Testis (tissue), 3 donors: ENCODE data around the gene INTS3. TPM values are rescaled to one million over a fixed set of nuclear protein-coding genes. Genes with fewer than 3 reads are reported as not detected.
A peak's percentile ranks its signal among the peaks of the same experiment; 100 is the strongest.
"Not testable (repeated sequence)": the region's sequence is repeated elsewhere in the genome, so short reads cannot be mapped to it uniquely, and the experiment has no call there.

Source experiments
- DNase-seq: peaks from one replicate; pipeline ENCODE4 v3.0.0-alpha.2; 2019
- H3K27ac ChIP-seq, 2 donors: fragments of 200-600 bp; sonication (generic); one replicate each; pipeline ENCODE4 v1.5.1; 2019
- H3K27me3 ChIP-seq: fragments of 200-600 bp; sonication (generic); one replicate; pipeline ENCODE4 v1.5.1; 2019
- H3K36me3 ChIP-seq: fragments of 200-600 bp; sonication (generic); one replicate; pipeline ENCODE4 v1.5.1; 2017; ENCODE audit warnings: low read depth; ENCODE audit errors: missing control alignments
- H3K4me1 ChIP-seq: fragments of 200-600 bp; sonication (generic); one replicate; pipeline ENCODE4 v1.5.1; 2019
- H3K4me3 ChIP-seq, 2 donors: fragments of 200-600 bp; sonication (generic); one replicate each; pipeline ENCODE4 v1.5.1; 2017 to 2019
- H3K9me3 ChIP-seq: fragments of 200-600 bp; sonication (generic); one replicate; pipeline ENCODE4 v1.5.1; 2017
- POLR2A ChIP-seq: fragments of 450-650 bp; IDR thresholded peaks from one replicate; pipeline ENCODE4 v1.6.1; 2017; ENCODE audit warnings: antibody characterized with exemption, mild to moderate bottlenecking, moderate library complexity
- WGBS, 2 donors: methylation state at CpG; one replicate each; pipeline ENCODE4 v1.1.5; 2018; 5-methylcytosine and 5-hydroxymethylcytosine counted together
- intact Hi-C: fragments of 100-400 bp; cut with DNase I; formaldehyde crosslinking; loops from one replicate; pipeline ENCODE4 v1.15.1; 2023; ENCODE audit warnings: low total_unique reads
- polyA plus RNA-seq: library from polyadenylated mRNA; stranded (reverse); fragments of 350-450 nt; fragmentation: Illumina TruSeq; extraction: RNeasy Lipid Tissue Mini Kit (QIAGEN cat#74804); gene quantifications from one replicate; pipeline ENCODE4 v1.2.3, GENCODE V29; 2014; ENCODE audit warnings: low read depth, low replicate concordance; ENCODE audit not compliant: insufficient read depth
- total RNA-seq, 2 donors: library from RNA; depleted of rRNA; stranded (reverse); fragments of >200 nt; gene quantifications; one replicate each; pipeline ENCODE4 v1.2.3, GENCODE V29; 2016
- TF ChIP-seq, protein P1 (sequence below), 3 experiments: fragments of 450-650 bp in 2 of 3; fragments of 200-600 bp in 1 of 3; sonication (generic) in 1 of 3; IDR thresholded peaks; one replicate each; pipeline ENCODE4 v1.5.1; 2016 to 2019; ENCODE audit warnings: antibody characterized with exemption in 3 of 3, mild to moderate bottlenecking in 2 of 3, moderate library complexity in 1 of 3

The INTS3 gene
- total and polyA plus RNA-seq, 3 donors from 2014 or later: 66.1 to 121 (median 113) TPM

GRCh38 chr1:153699768-153700167 is 28.1 kb upstream of the INTS3 start:
- intact Hi-C loops: loop anchor here (2.0 kb wide), 1 partner anchor 21 kb away; no protein-coding TSS in a partner anchor
- 67 to 82% methylated on average over 6 of the region's 6 CpGs for WGBS, 2 donors

GRCh38 chr1:153705484-153705883 is 22.4 kb upstream of the INTS3 start:
- no peaks in the 10 kb centered on the region for H3K9me3 ChIP-seq
- H3K4me3 ChIP-seq: no peak overlapping the region
- H3K4me1 ChIP-seq: no peaks in the 10 kb centered on the region
- no peaks in the 10 kb centered on the region for H3K27me3 ChIP-seq
- no peak overlapping the region for H3K27ac ChIP-seq
- DNase-seq: no peak
- no peak for TF ChIP-seq POLR2A
- TF ChIP-seq, protein P1, sequence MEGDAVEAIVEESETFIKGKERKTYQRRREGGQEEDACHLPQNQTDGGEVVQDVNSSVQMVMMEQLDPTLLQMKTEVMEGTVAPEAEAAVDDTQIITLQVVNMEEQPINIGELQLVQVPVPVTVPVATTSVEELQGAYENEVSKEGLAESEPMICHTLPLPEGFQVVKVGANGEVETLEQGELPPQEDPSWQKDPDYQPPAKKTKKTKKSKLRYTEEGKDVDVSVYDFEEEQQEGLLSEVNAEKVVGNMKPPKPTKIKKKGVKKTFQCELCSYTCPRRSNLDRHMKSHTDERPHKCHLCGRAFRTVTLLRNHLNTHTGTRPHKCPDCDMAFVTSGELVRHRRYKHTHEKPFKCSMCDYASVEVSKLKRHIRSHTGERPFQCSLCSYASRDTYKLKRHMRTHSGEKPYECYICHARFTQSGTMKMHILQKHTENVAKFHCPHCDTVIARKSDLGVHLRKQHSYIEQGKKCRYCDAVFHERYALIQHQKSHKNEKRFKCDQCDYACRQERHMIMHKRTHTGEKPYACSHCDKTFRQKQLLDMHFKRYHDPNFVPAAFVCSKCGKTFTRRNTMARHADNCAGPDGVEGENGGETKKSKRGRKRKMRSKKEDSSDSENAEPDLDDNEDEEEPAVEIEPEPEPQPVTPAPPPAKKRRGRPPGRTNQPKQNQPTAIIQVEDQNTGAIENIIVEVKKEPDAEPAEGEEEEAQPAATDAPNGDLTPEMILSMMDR (IDR thresholded peaks at IDR 0.05): no peak
- intact Hi-C loops: no loop called here
- 95 to 96% methylated on average over 9 of the region's 9 CpGs for WGBS, 2 donors
- no peaks in the 10 kb centered on the region for H3K36me3 ChIP-seq

More at GRCh38 chr1:153699768-153700167, 28.1 kb upstream of the INTS3 start:
- Histone ChIP-seq H3K27me3 (no peaks in the 10 kb centered on the region), H3K27ac (peak overlapping the region in 1 of 2 donors; percentile 55), H3K4me3 (no peak overlapping the region), H3K36me3 (no peaks in the 10 kb centered on the region), H3K4me1 (peaks cover 22% of the 10 kb centered on the region), H3K9me3 (no peaks in the 10 kb centered on the region)
- TF ChIP-seq, protein P1 (IDR thresholded peaks at IDR 0.05): no peak
- TF ChIP-seq POLR2A: no peak
- DNase-seq: no peak

GRCh38 chr1:153711026-153711425 is 16.8 kb upstream of the INTS3 start:
- intact Hi-C loops: no loop called here
- WGBS, 2 donors: 45 to 54% methylated on average over 7 of the region's 7 CpGs
- Histone ChIP-seq H3K4me1 (no peaks in the 10 kb centered on the region), H3K27me3 (no peaks in the 10 kb centered on the region), H3K36me3 (no peaks in the 10 kb centered on the region), H3K9me3 (no peaks in the 10 kb centered on the region), H3K4me3 (no peak overlapping the region), H3K27ac (no peak overlapping the region)
- no peak for DNase-seq
- no peak for TF ChIP-seq POLR2A
- TF ChIP-seq, protein P1 (IDR thresholded peaks at IDR 0.05): no peak

DNA sequence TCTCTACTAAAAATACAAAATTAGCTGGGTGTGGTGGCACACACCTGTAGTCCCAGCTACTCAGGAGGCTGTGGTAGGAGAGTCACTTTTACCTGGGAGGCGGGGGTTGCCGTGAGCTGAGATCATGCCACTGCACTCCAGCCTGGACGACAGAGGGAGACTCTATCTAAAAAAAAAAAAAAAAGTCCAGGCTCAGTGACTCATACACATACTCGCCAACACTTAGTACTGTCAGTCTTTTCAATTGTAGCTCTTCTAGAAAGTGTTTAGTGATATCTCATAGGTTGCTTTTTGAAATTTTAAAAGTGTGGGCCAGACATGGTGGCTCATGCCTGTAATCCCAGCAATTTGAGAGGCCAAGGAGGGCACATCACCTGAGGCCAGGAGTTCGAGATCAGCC is 11.6 kb upstream of the INTS3 start:
- DNase-seq, H3K4me1 ChIP-seq, H3K27ac ChIP-seq, H3K9me3 ChIP-seq, H3K36me3 ChIP-seq, H3K4me3 ChIP-seq, H3K27me3 ChIP-seq, intact Hi-C loops: not testable (repeated sequence)
- 92% methylated on average over 5 of the region's 5 CpGs for WGBS, 2 donors

DNA sequence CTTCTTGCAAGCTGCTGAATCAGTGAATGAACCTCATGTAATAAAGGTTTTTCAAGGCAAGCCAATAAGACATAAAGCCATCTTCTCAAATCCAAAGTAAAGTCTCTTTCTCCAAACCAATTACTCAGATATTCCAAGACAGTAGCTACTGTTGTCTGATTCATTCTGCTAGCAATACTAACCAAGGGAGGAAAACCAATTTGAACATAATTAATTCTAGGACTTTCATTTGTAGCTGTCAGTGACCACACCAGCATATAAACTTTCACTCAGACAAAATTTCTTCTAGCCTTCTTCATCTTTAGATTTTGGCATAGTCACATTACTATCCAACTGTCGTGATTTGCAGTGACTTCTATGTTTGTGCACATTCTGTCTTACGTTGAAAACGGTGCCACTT is 10.5 kb upstream of the INTS3 start:
- no peaks in the 10 kb centered on the region for H3K9me3 ChIP-seq
- no peaks in the 10 kb centered on the region for H3K4me1 ChIP-seq
- no peak overlapping the region for H3K4me3 ChIP-seq
- TF ChIP-seq, protein P1 (IDR thresholded peaks at IDR 0.05): no peak
- TF ChIP-seq POLR2A: no peak
- no peaks in the 10 kb centered on the region for H3K27me3 ChIP-seq
- intact Hi-C loops: no loop called here
- WGBS, 2 donors: 87 to 92% methylated on average over 3 of the region's 3 CpGs
- no peaks in the 10 kb centered on the region for H3K36me3 ChIP-seq
- no peak for DNase-seq
- H3K27ac ChIP-seq: no peak overlapping the region
